H1 (cell line): ENCODE results near the gene ASCC2. TPM values are rescaled to one million over a fixed set of nuclear protein-coding genes. Genes with fewer than 3 reads are reported as not detected.

Source experiments
- CTCF ChIA-PET: fragments of 300-600 bp; sonication (Branson Sonifier 250); formaldehyde crosslinking; loops from one replicate; lab custom pipeline; 2021; ENCODE audit not compliant: partially characterized antibody; lab: Charles Lee
- POLR2A ChIA-PET: fragments of 300-600 bp; sonication (Branson Sonifier 250); formaldehyde crosslinking; loops from one replicate; lab custom pipeline; 2021; ENCODE audit warnings: inconsistent platforms; ENCODE audit not compliant: partially characterized antibody; lab: Charles Lee
- DNase-seq, 2 experiments: peaks; one replicate each; pipeline versions ENCODE4 v3.0.0 to v3.0.0-alpha.2; 2010 to 2022; ENCODE audit warnings: low spot score in 2 of 2, low read depth in 1 of 2, mixed read lengths in 1 of 2
- FAIRE-seq: peaks from 2 replicates; lab custom pipeline; 2011; peaks lifted over from hg19 to GRCh38; lab: Jason Lieb, UNC
- H2AFZ ChIP-seq: 2 replicates; pipeline ENCODE4 v1.8.1; 2012; ENCODE audit warnings: low read length, inconsistent platforms
- H2AK5ac ChIP-seq: 2 replicates; pipeline ENCODE4 v1.6.1; 2013; ENCODE audit warnings: low read depth, low read length
- H2BK120ac ChIP-seq: replicated peaks from 2 replicates; pipeline ENCODE3; 2013; ENCODE audit warnings: low read depth, low read length, inconsistent platforms
- H2BK12ac ChIP-seq: 2 replicates; pipeline ENCODE4 v1.6.1; 2013; ENCODE audit warnings: low read depth, low read length
- H2BK15ac ChIP-seq: 2 replicates; pipeline ENCODE4 v1.6.1; 2013; ENCODE audit warnings: low read length
- H2BK20ac ChIP-seq: 2 replicates; pipeline ENCODE4 v1.6.1; 2013; ENCODE audit warnings: low read length
- H2BK5ac ChIP-seq: 2 replicates; pipeline ENCODE4 v1.6.1; 2013; ENCODE audit warnings: low read depth, low read length
- H3K14ac ChIP-seq: 2 replicates; pipeline ENCODE4 v1.6.1; 2013; ENCODE audit warnings: inconsistent platforms; ENCODE audit not compliant: insufficient read length
- H3K18ac ChIP-seq: 2 replicates; pipeline ENCODE4 v1.6.1; 2013; ENCODE audit warnings: low read length; ENCODE audit errors: extremely low read depth
- H3K23ac ChIP-seq: 2 replicates; pipeline ENCODE4 v1.6.1; 2013; ENCODE audit warnings: inconsistent platforms; ENCODE audit not compliant: insufficient read length
- H3K23me2 ChIP-seq: 2 replicates; pipeline ENCODE4 v1.6.1; 2013; ENCODE audit warnings: low read depth, low read length
- H3K27ac ChIP-seq: 2 replicates; pipeline ENCODE4 v1.6.1; 2011; ENCODE audit warnings: low read depth, low read length, inconsistent platforms
- H3K27me3 ChIP-seq, 4 experiments: replicated peaks in 1 of 4; 1 replicate in 1 of 4; 2 replicates in 3 of 4; pipeline versions ENCODE4 v1.6.1 to v1.8.1; 2011 to 2013; ENCODE audit warnings: low read length in 3 of 4, mild to moderate bottlenecking in 3 of 4, inconsistent platforms in 2 of 4, mixed read lengths in 2 of 4, moderate library complexity in 1 of 4; ENCODE audit not compliant: control insufficient read depth in 3 of 4, insufficient read depth in 3 of 4; ENCODE audit errors: extremely low read depth in 1 of 4
- H3K36me3 ChIP-seq, 4 experiments: 2 replicates each; pipeline versions ENCODE4 v1.6.1 to v1.8.1; 2011 to 2013; ENCODE audit warnings: mild to moderate bottlenecking in 4 of 4, low read length in 3 of 4, moderate library complexity in 2 of 4, control low read depth in 1 of 4, inconsistent platforms in 1 of 4; ENCODE audit not compliant: insufficient read depth in 4 of 4, control insufficient read depth in 2 of 4
- H3K4ac ChIP-seq: replicated peaks from 2 replicates; pipeline ENCODE3; 2013; ENCODE audit warnings: low read length, low read depth, mixed read lengths, inconsistent platforms; ENCODE audit not compliant: insufficient read length
- H3K4me1 ChIP-seq, 4 experiments: replicated peaks in 1 of 4; 1 replicate in 1 of 4; 2 replicates in 3 of 4; pipeline versions ENCODE4 v1.6.1 to v1.8.1; 2011 to 2013; ENCODE audit warnings: low read length in 3 of 4, inconsistent platforms in 2 of 4, mixed read lengths in 1 of 4; ENCODE audit not compliant: insufficient read depth in 4 of 4, control insufficient read depth in 3 of 4
- H3K4me2 ChIP-seq, 2 experiments: 2 replicates each; pipeline versions ENCODE4 v1.6.1 to v1.8.1; 2011 to 2013; ENCODE audit warnings: low read depth in 2 of 2, low read length in 2 of 2, control low read depth in 1 of 2, inconsistent platforms in 1 of 2, mild to moderate bottlenecking in 1 of 2; ENCODE audit not compliant: insufficient read depth in 1 of 2
- H3K4me3 ChIP-seq, 4 experiments: fragments of 200-600, 300-600 bp in 1 of 4; sonication (generic), shearing (Covaris generic), sonication (Bioruptor Twin) in 1 of 4; 2 replicates each; pipeline versions ENCODE4 v1.5.1 to v1.8.1; 2011 to 2016; ENCODE audit warnings: low read length in 4 of 4, low read depth in 3 of 4, control low read depth in 2 of 4, inconsistent platforms in 2 of 4, mild to moderate bottlenecking in 2 of 4, mixed read lengths in 1 of 4, moderate library complexity in 1 of 4; ENCODE audit not compliant: insufficient read depth in 2 of 4; ENCODE audit errors: extremely low read depth in 1 of 4
- H3K56ac ChIP-seq: replicated peaks from 2 replicates; pipeline ENCODE3; 2013; ENCODE audit warnings: low read depth, mild to moderate bottlenecking, mixed read lengths, low read length, inconsistent platforms; ENCODE audit not compliant: insufficient read length
- H3K79me1 ChIP-seq: 2 replicates; pipeline ENCODE4 v1.6.1; 2013; ENCODE audit warnings: low read depth, low read length, control low read depth
- H3K79me2 ChIP-seq, 2 experiments: 2 replicates each; pipeline versions ENCODE4 v1.6.1 to v1.8.1; 2012 to 2013; ENCODE audit warnings: low read length in 2 of 2, mild to moderate bottlenecking in 2 of 2, inconsistent platforms in 1 of 2; ENCODE audit not compliant: insufficient read depth in 2 of 2, control insufficient read depth in 1 of 2
- H3K9ac ChIP-seq, 4 experiments: replicated peaks in 1 of 4; 1 replicate in 1 of 4; 2 replicates in 3 of 4; pipeline versions ENCODE4 v1.6.1 to v1.8.1; 2011 to 2013; ENCODE audit warnings: low read depth in 3 of 4, low read length in 3 of 4, control low read depth in 2 of 4, mild to moderate bottlenecking in 2 of 4, moderate library complexity in 2 of 4, inconsistent platforms in 1 of 4; ENCODE audit errors: extremely low read depth in 1 of 4
- H3K9me3 ChIP-seq, 2 experiments: 2 replicates each; pipeline versions ENCODE4 v1.6.1 to v1.8.1; 2012 to 2013; ENCODE audit warnings: mild to moderate bottlenecking in 2 of 2, moderate library complexity in 2 of 2, control low read depth in 1 of 2, inconsistent platforms in 1 of 2, low read depth in 1 of 2, low read length in 1 of 2, mixed read lengths in 1 of 2; ENCODE audit not compliant: insufficient read depth in 2 of 2
- H4K20me1 ChIP-seq, 2 experiments: replicated peaks in 1 of 2; 2 replicates each; pipeline versions ENCODE3 to v1.8.1; 2011 to 2013; ENCODE audit warnings: inconsistent platforms in 2 of 2, low read length in 2 of 2, mild to moderate bottlenecking in 1 of 2; ENCODE audit not compliant: insufficient read depth in 2 of 2, control insufficient read depth in 1 of 2
- H4K5ac ChIP-seq: 2 replicates; pipeline ENCODE4 v1.6.1; 2013; ENCODE audit warnings: low read length, low read depth, mixed read lengths, inconsistent platforms; ENCODE audit not compliant: insufficient read length
- H4K8ac ChIP-seq: 2 replicates; pipeline ENCODE4 v1.8.0; 2013; ENCODE audit warnings: mild to moderate bottlenecking, moderate library complexity, low read length, inconsistent platforms; ENCODE audit not compliant: insufficient read depth; ENCODE audit errors: extremely low read depth
- H4K91ac ChIP-seq: replicated peaks from 2 replicates; pipeline ENCODE3; 2013; ENCODE audit warnings: low read length, mixed read lengths, inconsistent platforms; ENCODE audit not compliant: insufficient read length
- BACH1 ChIP-seq: IDR thresholded peaks from 2 replicates; pipeline ENCODE4 v1.6.1; 2012; ENCODE audit warnings: low read length, improper control_type of control experiment
- CHD1 ChIP-seq: IDR thresholded peaks from 2 replicates; pipeline ENCODE4 v1.6.1; 2012; ENCODE audit warnings: low read depth, low read length, improper control_type of control experiment
- FOSL1 ChIP-seq: IDR thresholded peaks from 2 replicates; pipeline ENCODE4 v1.6.1; 2011; ENCODE audit warnings: mild to moderate bottlenecking, low read depth, low read length, moderate library complexity; ENCODE audit not compliant: insufficient read depth
- GABPA ChIP-seq: IDR thresholded peaks from 2 replicates; pipeline ENCODE4 v1.6.1; 2011; ENCODE audit warnings: mild to moderate bottlenecking, low read length, moderate library complexity, borderline replicate concordance; ENCODE audit not compliant: insufficient read depth
- JUND ChIP-seq: IDR thresholded peaks from 2 replicates; pipeline ENCODE4 v1.6.1; 2011; ENCODE audit warnings: mild to moderate bottlenecking, improper control_type of control experiment, low read length
- KDM4A ChIP-seq: IDR thresholded peaks from one replicate; pipeline ENCODE4 v1.7.1; 2012; ENCODE audit warnings: low read depth, mild to moderate bottlenecking, moderate library complexity, low read length, inconsistent platforms; ENCODE audit not compliant: severe bottlenecking
- RAD21 ChIP-seq, 2 experiments: IDR thresholded peaks in 1 of 2; conservative IDR thresholded peaks in 1 of 2; 2 replicates each; pipeline ENCODE4 v1.6.1; 2011; ENCODE audit warnings: low read depth in 2 of 2, low read length in 2 of 2, improper control_type of control experiment in 1 of 2, inconsistent platforms in 1 of 2, mild to moderate bottlenecking in 1 of 2, moderate library complexity in 1 of 2
- SAP30 ChIP-seq: fragments of 300-600 bp; sonication (generic); IDR thresholded peaks from 2 replicates; pipeline ENCODE4 v1.7.1; 2012; ENCODE audit warnings: low read length, moderate library complexity, mild to moderate bottlenecking, inconsistent platforms; ENCODE audit not compliant: insufficient read depth, insufficient replicate concordance
- SUZ12 ChIP-seq: fragments of 200-600 bp; sonication (generic); IDR thresholded peaks from 2 replicates; pipeline ENCODE4 v1.6.1; 2012; ENCODE audit warnings: mild to moderate bottlenecking, inconsistent platforms, low read length, moderate library complexity, mixed read lengths
- WGBS, 2 experiments: shearing (Covaris generic) in 1 of 2; methylation state at CpG; one replicate each; pipeline versions ENCODE4 v1.1.6 to v1.1.7; 2013 to 2015; ENCODE audit warnings: low lambda C conversion rate in 2 of 2, mixed read lengths in 2 of 2, inconsistent platforms in 1 of 2, low coverage in 1 of 2, missing lambda C conversion rate in 1 of 2; ENCODE audit not compliant: insufficient replicate concordance in 2 of 2, insufficient coverage in 1 of 2, insufficient read length in 1 of 2; ENCODE audit errors: extremely low coverage in 1 of 2, missing lambda C conversion rate in 1 of 2; 5-methylcytosine and 5-hydroxymethylcytosine counted together
- polyA plus RNA-seq, 7 experiments: library from polyadenylated mRNA; depleted of rRNA in 3 of 7; stranded (reverse) in 5 of 7; unstranded in 2 of 7; fragments of >200 nt in 5 of 7; fragments of 200-250 nt in 2 of 7; gene quantifications; 1 replicate in 5 of 7; 2 replicates in 1 of 7; 4 replicates in 1 of 7; pipeline versions ENCODE4 v1.2.1 to v1.2.3, GENCODE V29; 2011 to 2013; ENCODE audit warnings: missing spikeins in 2 of 7, mixed read lengths in 2 of 7
- total RNA-seq: library from RNA; stranded (reverse); fragmentation: NEBNext Ultra II Directional; extraction: Animal tissue kit (Norgen Biotek cat#: 25700); gene quantifications from 2 replicates; pipeline ENCODE4 v1.2.1, GENCODE V29; 2021
- TF ChIP-seq, protein P1 (sequence below): IDR thresholded peaks from 2 replicates; pipeline ENCODE4 v1.6.1; 2012; ENCODE audit warnings: inconsistent platforms
- TF ChIP-seq, protein P2 (sequence below): IDR thresholded peaks from 2 replicates; pipeline ENCODE4 v1.6.1; 2012; ENCODE audit warnings: low read length, inconsistent platforms

The ASCC2 gene
- total and polyA plus RNA-seq, 2 of the 8 experiments (the other 6 are each of a cell fraction or from before 2014, with no cell fraction given), result 35.0 to 35.8 TPM

DNA sequence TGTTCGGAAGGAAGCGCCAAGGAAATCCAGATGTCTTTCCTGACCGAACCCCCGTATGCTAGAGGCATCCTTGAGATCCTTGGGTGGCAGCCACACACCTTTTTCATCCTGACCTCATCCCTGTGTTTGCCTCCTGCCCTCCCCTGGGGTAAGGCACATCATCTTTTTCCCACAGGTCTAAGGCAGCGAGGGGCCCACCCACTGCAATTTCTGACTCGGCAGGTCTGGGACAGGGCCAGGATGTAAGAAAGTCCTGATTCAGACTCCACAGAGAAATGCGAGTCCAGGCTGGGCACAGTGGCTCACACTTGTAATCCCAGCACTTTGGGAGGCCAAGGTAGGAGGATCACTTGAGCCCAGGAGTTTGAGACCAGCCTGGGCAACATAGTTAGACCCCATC lies 81.7 kb downstream of the ASCC2 start:
- H2BK12ac ChIP-seq, result no peak overlapping the region
- no peaks in the 10 kb centered on the region for H3K23me2 ChIP-seq
- H3K4ac ChIP-seq, result no peak overlapping the region
- no peak overlapping the region for H3K14ac ChIP-seq
- H4K5ac ChIP-seq, result no peak overlapping the region
- no peak overlapping the region for H3K56ac ChIP-seq
- H2BK5ac ChIP-seq, result no peak overlapping the region
- peaks cover 0 to 2% (median 0%) of the 10 kb centered on the region in 4 experiments; a peak in 2 of 7 replicates for H3K4me1 ChIP-seq
- ChIA-PET CTCF (interaction anchor here (1.0 to 1.5 kb wide), 4 partner anchors 16 to 131 kb away, joined by 3 to 4 read pairs (median 4); no protein-coding TSS in a partner anchor), POLR2A (no interaction called here)
- peak overlapping the region; percentile 96; the same call in 1 of the 2 replicates for H4K8ac ChIP-seq
- no peaks in the 10 kb centered on the region for H3K79me1 ChIP-seq
- FAIRE-seq (no peak), DNase-seq (no peak)
- no peak overlapping the region for H3K4me2 ChIP-seq
- no peak overlapping the region for H3K23ac ChIP-seq
- no peak overlapping the region for H3K4me3 ChIP-seq
- no peaks in the 10 kb centered on the region for H3K79me2 ChIP-seq
- no peak overlapping the region for H2BK15ac ChIP-seq
- no peak overlapping the region for H3K18ac ChIP-seq
- no peak overlapping the region for H3K9ac ChIP-seq
- H3K27ac ChIP-seq, result no peak overlapping the region
- no peaks in the 10 kb centered on the region for H3K9me3 ChIP-seq
- peaks cover 0 to 1% of the 10 kb centered on the region in 2 experiments for H4K20me1 ChIP-seq
- H2BK120ac ChIP-seq, result no peak overlapping the region
- 86% methylated on average over 7 of the region's 7 CpGs; no CpG with 5 or more reads in 1 of the 2 experiments for WGBS, 2 experiments
- H3K36me3 ChIP-seq, result no peaks in the 10 kb centered on the region
- H2AK5ac ChIP-seq, result no peak overlapping the region
- H3K27me3 ChIP-seq, result no peaks in the 10 kb centered on the region
- H4K91ac ChIP-seq, result no peak overlapping the region
- H2BK20ac ChIP-seq, result no peak overlapping the region
- H2AFZ ChIP-seq, result no peak overlapping the region
- TF ChIP-seq GABPA (no peak), SAP30 (no peak), KDM4A (no peak), SUZ12 (no peak), BACH1 (no peak), FOSL1 (no peak), CHD1 (no peak), JUND (no peak), RAD21 (IDR thresholded peaks at IDR 0.05 in 1 of 2, conservative IDR thresholded peaks at IDR 0.05 in 1 of 2; ENCODE audit: low read depth in 2 of 2, low read length in 2 of 2) (no peak)
- TF ChIP-seq, protein P1, sequence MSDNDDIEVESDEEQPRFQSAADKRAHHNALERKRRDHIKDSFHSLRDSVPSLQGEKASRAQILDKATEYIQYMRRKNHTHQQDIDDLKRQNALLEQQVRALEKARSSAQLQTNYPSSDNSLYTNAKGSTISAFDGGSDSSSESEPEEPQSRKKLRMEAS, result no peak
- TF ChIP-seq, protein P2, sequence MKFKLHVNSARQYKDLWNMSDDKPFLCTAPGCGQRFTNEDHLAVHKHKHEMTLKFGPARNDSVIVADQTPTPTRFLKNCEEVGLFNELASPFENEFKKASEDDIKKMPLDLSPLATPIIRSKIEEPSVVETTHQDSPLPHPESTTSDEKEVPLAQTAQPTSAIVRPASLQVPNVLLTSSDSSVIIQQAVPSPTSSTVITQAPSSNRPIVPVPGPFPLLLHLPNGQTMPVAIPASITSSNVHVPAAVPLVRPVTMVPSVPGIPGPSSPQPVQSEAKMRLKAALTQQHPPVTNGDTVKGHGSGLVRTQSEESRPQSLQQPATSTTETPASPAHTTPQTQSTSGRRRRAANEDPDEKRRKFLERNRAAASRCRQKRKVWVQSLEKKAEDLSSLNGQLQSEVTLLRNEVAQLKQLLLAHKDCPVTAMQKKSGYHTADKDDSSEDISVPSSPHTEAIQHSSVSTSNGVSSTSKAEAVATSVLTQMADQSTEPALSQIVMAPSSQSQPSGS, result no peak
